PFSK-1 (cell line): ENCODE results near the gene SESN1.

ENCODE experiments used
- FOXP2 ChIP-seq: optimal IDR thresholded peaks from 2 replicates; pipeline ENCODE3; 2011; ENCODE audit warnings: borderline replicate concordance, control low read depth, inconsistent platforms; ENCODE audit not compliant: insufficient read depth; ENCODE audit errors: extremely low read length, extremely low read depth
- POLR2AphosphoS5 ChIP-seq: IDR thresholded peaks from 2 replicates; pipeline ENCODE4 v1.6.1; 2012; ENCODE audit warnings: low read depth, mild to moderate bottlenecking, control low read depth, low read length, moderate library complexity
- SIN3A ChIP-seq: IDR thresholded peaks from 2 replicates; pipeline ENCODE4 v1.6.1; 2012; ENCODE audit warnings: mild to moderate bottlenecking, low read length, moderate library complexity, borderline replicate concordance; ENCODE audit not compliant: insufficient read depth
- TAF1 ChIP-seq: IDR thresholded peaks from 2 replicates; pipeline ENCODE4 v1.6.1; 2012; ENCODE audit warnings: low read length, control low read depth, borderline replicate concordance; ENCODE audit not compliant: insufficient read depth
- TF ChIP-seq, protein P1 (sequence below), 2 experiments: IDR thresholded peaks; 2 replicates each; pipeline versions ENCODE4 v1.6.1 to v1.8.0; 2011 to 2012; ENCODE audit warnings: low read depth in 2 of 2, low read length in 2 of 2, control low read depth in 1 of 2, inconsistent platforms in 1 of 2, mild to moderate bottlenecking in 1 of 2, moderate library complexity in 1 of 2; ENCODE audit not compliant: insufficient read depth in 1 of 2

Gene SESN1

DNA sequence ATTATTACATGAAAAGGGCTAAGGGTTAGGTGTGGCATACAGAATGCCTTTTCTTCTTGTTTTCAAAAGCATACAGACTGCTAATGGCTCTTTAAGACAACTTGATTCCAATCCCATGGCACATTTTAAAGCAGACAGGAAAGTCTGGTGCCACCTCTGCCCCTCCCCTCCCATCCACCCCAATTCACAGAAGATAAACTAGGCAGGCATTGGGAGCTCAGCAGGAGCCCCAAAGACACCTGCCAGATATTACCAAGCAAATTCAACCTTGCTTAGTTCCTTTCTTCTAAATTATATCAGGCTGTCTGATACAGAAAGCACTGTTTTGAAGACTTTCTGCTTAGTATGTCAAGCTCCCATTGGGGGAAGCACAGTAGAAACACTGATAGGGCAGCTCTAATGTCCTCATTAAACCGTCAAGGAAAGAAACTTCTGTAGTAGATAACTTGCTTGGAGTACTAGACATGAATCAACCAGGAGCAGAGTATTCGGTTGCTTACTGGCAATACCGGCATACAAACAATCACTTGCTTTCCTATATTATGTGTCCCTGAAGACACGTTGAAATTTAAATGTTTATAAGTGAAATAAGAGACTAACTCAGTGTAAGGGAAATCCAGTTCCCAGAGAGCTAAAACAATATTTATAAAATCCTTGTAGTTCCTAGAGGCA, 13.0 kb downstream of the SESN1 start:
- TF ChIP-seq FOXP2 = no peak
- TF ChIP-seq TAF1 = no peak
- TF ChIP-seq, protein P1, sequence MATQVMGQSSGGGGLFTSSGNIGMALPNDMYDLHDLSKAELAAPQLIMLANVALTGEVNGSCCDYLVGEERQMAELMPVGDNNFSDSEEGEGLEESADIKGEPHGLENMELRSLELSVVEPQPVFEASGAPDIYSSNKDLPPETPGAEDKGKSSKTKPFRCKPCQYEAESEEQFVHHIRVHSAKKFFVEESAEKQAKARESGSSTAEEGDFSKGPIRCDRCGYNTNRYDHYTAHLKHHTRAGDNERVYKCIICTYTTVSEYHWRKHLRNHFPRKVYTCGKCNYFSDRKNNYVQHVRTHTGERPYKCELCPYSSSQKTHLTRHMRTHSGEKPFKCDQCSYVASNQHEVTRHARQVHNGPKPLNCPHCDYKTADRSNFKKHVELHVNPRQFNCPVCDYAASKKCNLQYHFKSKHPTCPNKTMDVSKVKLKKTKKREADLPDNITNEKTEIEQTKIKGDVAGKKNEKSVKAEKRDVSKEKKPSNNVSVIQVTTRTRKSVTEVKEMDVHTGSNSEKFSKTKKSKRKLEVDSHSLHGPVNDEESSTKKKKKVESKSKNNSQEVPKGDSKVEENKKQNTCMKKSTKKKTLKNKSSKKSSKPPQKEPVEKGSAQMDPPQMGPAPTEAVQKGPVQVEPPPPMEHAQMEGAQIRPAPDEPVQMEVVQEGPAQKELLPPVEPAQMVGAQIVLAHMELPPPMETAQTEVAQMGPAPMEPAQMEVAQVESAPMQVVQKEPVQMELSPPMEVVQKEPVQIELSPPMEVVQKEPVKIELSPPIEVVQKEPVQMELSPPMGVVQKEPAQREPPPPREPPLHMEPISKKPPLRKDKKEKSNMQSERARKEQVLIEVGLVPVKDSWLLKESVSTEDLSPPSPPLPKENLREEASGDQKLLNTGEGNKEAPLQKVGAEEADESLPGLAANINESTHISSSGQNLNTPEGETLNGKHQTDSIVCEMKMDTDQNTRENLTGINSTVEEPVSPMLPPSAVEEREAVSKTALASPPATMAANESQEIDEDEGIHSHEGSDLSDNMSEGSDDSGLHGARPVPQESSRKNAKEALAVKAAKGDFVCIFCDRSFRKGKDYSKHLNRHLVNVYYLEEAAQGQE (IDR thresholded peaks at IDR 0.05; ENCODE audit: insufficient read depth in 1 of 2, low read depth in 2 of 2, low read length in 2 of 2) = no peak
- TF ChIP-seq POLR2AphosphoS5 = no peak
- TF ChIP-seq SIN3A = no peak

- TF ChIP-seq, protein P1 (IDR thresholded peaks at IDR 0.05; ENCODE audit: insufficient read depth in 1 of 2, low read depth in 2 of 2, low read length in 2 of 2) = no peak
- TF ChIP-seq TAF1 (no peak), POLR2AphosphoS5 (no peak), SIN3A (no peak), FOXP2 (no peak)
These were observed 13.6 kb downstream of the SESN1 start for GRCh38 chr6:109081026-109081425.

GRCh38 chr6:109079981-109080380, 14.7 kb downstream of the SESN1 start:
- TF ChIP-seq SIN3A (no peak), TAF1 (no peak)
- TF ChIP-seq, protein P1 (IDR thresholded peaks at IDR 0.05; ENCODE audit: insufficient read depth in 1 of 2, low read depth in 2 of 2, low read length in 2 of 2) = no peak

DNA sequence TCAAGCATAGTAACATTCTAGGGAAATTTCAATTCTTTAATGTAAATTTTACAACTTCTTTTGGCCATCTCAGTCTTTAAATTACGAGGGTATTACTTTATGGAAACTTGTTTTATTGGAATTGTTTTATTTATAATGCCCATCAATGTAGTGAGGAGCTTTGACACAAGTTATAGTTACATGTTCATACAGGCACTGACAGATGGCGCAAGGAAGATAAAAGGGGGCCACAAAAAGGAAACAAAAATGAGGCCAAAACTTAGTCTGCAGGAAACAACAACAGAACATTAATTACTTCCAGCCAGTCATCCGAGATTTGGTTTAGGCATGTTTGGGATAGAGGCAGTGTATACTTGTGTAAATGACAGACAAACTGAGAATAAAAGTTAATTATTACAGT, 18.3 kb downstream of the SESN1 start:
- TF ChIP-seq, protein P1 (IDR thresholded peaks at IDR 0.05; ENCODE audit: insufficient read depth in 1 of 2, low read depth in 2 of 2, low read length in 2 of 2) = no peak
- TF ChIP-seq POLR2AphosphoS5 (no peak), FOXP2 (no peak), SIN3A (no peak), TAF1 (no peak)

GRCh38 chr6:109075934-109076333, 18.7 kb downstream of the SESN1 start:
- TF ChIP-seq TAF1 (no peak), FOXP2 (no peak), SIN3A (no peak), POLR2AphosphoS5 (no peak)
- TF ChIP-seq, protein P1 (IDR thresholded peaks at IDR 0.05; ENCODE audit: insufficient read depth in 1 of 2, low read depth in 2 of 2, low read length in 2 of 2) = no peak
